ENCODE results near the gene CHIA.

The CHIA gene

DNA sequence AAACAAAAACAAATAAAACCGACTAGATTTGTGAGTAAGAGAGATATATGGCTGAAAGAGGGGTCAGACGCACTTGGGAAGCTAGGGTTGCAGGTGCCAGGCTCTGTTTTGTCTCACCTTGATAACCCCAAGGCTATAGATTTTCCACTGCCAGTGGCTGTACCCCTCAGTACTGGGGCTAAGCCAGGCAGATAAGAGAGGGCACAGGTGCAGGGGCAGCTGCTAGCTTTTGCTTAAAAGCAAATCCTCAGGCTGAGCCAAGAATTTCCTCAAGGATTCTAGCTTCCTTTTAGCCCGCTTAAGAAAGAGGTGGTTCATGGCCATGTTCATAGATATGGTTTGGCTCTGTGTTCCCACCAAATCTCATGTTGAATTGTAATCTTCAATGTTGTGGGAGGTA is 79.0 kb downstream of the CHIA start:
- no peak for DNase-seq

Data from activated CD4-positive, alpha-beta T cell treated with anti-CD3 and anti-CD28 coated beads, Interleukin-2, amount 50 U/mL, for 16 hours (primary cell).